Measurements from ENCODE around the gene MYLK.

GRCh38 chr3:123864706-123865105 is 19.4 kb downstream of the MYLK start:
- no peak for TF ChIP-seq CTCF (IDR thresholded peaks at IDR 0.05)
- TF ChIP-seq POLR2A (IDR thresholded peaks at IDR 0.05), result no peak
